Suprapubic skin (tissue), 4 donors: ENCODE measurements around the gene SNX13.

Experiments
- CTCF ChIP-seq, 2 donors: fragments of 200-600 bp in 1 of 2; fragments of 450-650 bp in 1 of 2; sonication (generic) in 1 of 2; IDR thresholded peaks; one replicate each; pipeline ENCODE4 v1.5.1; 2016 to 2019; ENCODE audit warnings: antibody characterized with exemption in 2 of 2, mild to moderate bottlenecking in 1 of 2, moderate library complexity in 1 of 2
- POLR2A ChIP-seq, 2 donors: fragments of 450-650 bp; IDR thresholded peaks; one replicate each; pipeline ENCODE4 v1.6.1; 2017; ENCODE audit warnings: antibody characterized with exemption in 2 of 2, mild to moderate bottlenecking in 2 of 2, moderate library complexity in 2 of 2
- POLR2AphosphoS5 ChIP-seq, 3 donors: sonication (generic); formaldehyde crosslinking; IDR thresholded peaks; one replicate each; pipeline ENCODE4 v1.6.1; 2017; ENCODE audit warnings: antibody characterized with exemption in 3 of 3

- no peak for TF ChIP-seq CTCF (IDR thresholded peaks at IDR 0.05)
- no peak for TF ChIP-seq POLR2A (IDR thresholded peaks at IDR 0.05)
- TF ChIP-seq POLR2AphosphoS5 (IDR thresholded peaks at IDR 0.05): no peak
Measured at GRCh38 chr7:17787257-17787656, 153.0 kb downstream of the SNX13 start.
